Parathyroid adenoma (tissue), 2 donors: ENCODE data around the gene FAM110D.
A peak's percentile ranks its signal among the peaks of the same experiment; 100 is the strongest.

Source experiments
- H2AFZ ChIP-seq: fragments of 300-600 bp; sonication (generic); one replicate; pipeline ENCODE4 v1.7.0; 2017; ENCODE audit warnings: antibody characterized with exemption, mild to moderate bottlenecking
- H3K27ac ChIP-seq: fragments of 300-600 bp; sonication (generic); one replicate; pipeline ENCODE4 v1.7.0; 2017
- H3K27me3 ChIP-seq: fragments of 300-600 bp; sonication (generic); one replicate; pipeline ENCODE4 v1.7.0; 2017; ENCODE audit warnings: low read length; ENCODE audit not compliant: control insufficient read depth, insufficient read depth
- H3K36me3 ChIP-seq: fragments of 300-600 bp; sonication (generic); one replicate; pipeline ENCODE4 v1.7.0; 2017; ENCODE audit warnings: low read length; ENCODE audit not compliant: control insufficient read depth, insufficient read depth
- H3K4me1 ChIP-seq: fragments of 300-600 bp; sonication (generic); one replicate; pipeline ENCODE4 v1.7.0; 2017; ENCODE audit warnings: control low read depth
- H3K4me2 ChIP-seq: fragments of 300-600 bp; sonication (generic); one replicate; pipeline ENCODE4 v1.7.0; 2017; ENCODE audit warnings: low read length
- H3K4me3 ChIP-seq: fragments of 300-600 bp; sonication (generic); one replicate; pipeline ENCODE4 v1.7.0; 2017; ENCODE audit warnings: low read depth, low read length
- H3K79me2 ChIP-seq: fragments of 300-600 bp; sonication (generic); one replicate; pipeline ENCODE4 v1.7.0; 2017; ENCODE audit warnings: control low read depth
- H3K9ac ChIP-seq: fragments of 300-600 bp; sonication (generic); one replicate; pipeline ENCODE4 v1.7.0; 2017; ENCODE audit warnings: mild to moderate bottlenecking
- H3K9me3 ChIP-seq: fragments of 300-600 bp; sonication (generic); one replicate; pipeline ENCODE4 v1.7.0; 2017; ENCODE audit warnings: low read length; ENCODE audit not compliant: control insufficient read depth
- TF ChIP-seq, protein P1 (sequence below): fragments of 300-600 bp; sonication (generic); IDR thresholded peaks from one replicate; pipeline ENCODE4 v1.7.0; 2017; ENCODE audit warnings: antibody characterized with exemption, mild to moderate bottlenecking
- donor health status: primary hyperparathyroidism.

FAM110D gene

DNA sequence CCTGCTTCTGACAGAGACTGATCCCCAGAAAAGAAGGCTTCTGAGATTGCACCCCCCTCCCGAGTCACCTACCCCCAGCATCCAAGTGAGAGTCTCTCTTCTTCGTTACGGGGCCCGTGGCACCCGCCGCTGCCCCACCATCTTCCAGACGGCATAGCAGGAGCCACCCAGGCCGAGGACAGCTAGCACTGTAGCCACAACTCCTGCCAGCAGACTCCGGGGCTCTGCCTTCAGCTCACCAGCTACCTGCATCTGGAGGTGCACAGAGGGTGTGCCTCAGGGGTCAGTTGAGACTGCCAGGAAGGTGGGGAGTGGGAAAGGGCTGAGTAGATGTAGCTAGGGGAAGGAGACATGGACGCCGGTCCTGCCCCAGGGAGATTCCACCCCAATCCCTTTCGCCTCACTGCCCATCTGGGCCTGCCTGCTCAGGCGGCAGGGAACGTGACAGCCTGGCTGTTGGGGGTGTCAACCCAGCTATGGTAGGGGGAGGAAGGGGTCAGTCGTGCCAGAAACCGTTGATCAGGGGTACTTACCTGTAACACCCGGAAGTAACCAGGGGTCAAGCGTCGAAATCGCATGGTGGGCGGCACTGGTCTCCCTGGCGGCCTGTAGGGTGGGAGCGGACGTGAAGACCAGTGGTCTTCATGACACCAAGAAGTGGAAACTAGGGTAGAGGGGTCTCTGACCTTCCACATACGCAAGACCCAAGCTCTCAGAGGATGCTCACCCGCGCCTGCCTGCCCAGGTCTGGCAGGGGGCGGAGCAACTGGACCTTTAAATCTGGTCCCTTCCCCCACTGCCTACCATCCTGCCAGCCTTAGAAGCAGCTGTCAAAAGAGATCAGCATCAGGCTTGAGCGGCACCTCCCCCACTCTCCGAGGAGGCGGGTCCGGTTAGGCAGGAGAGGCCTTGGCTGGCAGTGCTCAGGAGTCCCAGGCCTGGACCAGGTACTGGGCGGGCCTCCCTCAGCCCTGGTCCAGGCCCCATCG is 12.5 kb downstream of the FAM110D start, which contains the start of gene ZNF593OS:
ZNF593OS (minus strand) TSS at position 749 of the 989 bp plus-strand sequence; CDS start at position 578, 171 bp downstream.
- H3K4me1 ChIP-seq = peaks cover 13% of the 10 kb centered on the region
- H3K9me3 ChIP-seq = no peaks in the 10 kb centered on the region
- H3K27ac ChIP-seq = peak within 1 kb of the TSS; percentile 78
- H3K79me2 ChIP-seq = no peaks in the 10 kb centered on the region
- no peaks in the 10 kb centered on the region for H3K36me3 ChIP-seq
- TF ChIP-seq, protein P1, sequence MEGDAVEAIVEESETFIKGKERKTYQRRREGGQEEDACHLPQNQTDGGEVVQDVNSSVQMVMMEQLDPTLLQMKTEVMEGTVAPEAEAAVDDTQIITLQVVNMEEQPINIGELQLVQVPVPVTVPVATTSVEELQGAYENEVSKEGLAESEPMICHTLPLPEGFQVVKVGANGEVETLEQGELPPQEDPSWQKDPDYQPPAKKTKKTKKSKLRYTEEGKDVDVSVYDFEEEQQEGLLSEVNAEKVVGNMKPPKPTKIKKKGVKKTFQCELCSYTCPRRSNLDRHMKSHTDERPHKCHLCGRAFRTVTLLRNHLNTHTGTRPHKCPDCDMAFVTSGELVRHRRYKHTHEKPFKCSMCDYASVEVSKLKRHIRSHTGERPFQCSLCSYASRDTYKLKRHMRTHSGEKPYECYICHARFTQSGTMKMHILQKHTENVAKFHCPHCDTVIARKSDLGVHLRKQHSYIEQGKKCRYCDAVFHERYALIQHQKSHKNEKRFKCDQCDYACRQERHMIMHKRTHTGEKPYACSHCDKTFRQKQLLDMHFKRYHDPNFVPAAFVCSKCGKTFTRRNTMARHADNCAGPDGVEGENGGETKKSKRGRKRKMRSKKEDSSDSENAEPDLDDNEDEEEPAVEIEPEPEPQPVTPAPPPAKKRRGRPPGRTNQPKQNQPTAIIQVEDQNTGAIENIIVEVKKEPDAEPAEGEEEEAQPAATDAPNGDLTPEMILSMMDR = no peak
- H3K4me2 ChIP-seq = peak within 1 kb of the TSS; percentile 99
- H3K4me3 ChIP-seq = peak within 1 kb of the TSS; percentile 93
- no peak within 1 kb of the TSS for H2AFZ ChIP-seq
- no peak within 1 kb of the TSS for H3K9ac ChIP-seq
- no peaks in the 10 kb centered on the region for H3K27me3 ChIP-seq

DNA sequence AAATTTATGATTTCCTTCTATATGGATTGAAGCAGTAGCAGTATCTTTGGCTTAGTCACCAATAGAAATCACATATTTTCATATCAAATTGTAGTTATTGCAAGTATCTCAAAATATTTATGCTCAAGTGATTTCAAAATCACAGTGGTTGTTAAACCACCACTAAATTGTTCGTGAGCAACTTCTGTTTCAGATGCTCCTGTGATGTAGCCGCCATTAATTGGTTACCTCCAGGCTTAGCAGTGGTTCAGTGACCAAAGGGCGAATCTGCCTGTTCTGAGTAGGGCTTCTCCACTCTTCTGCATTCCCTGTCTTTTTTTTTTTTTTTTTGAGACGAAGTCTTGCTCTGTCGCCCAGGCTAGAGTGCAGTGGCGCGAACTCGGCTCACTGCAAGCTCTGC is 16.5 kb downstream of the FAM110D start:
- no peak overlapping the region for H3K4me3 ChIP-seq
- H3K9me3 ChIP-seq = no peaks in the 10 kb centered on the region
- no peaks in the 10 kb centered on the region for H3K36me3 ChIP-seq
- no peaks in the 10 kb centered on the region for H3K79me2 ChIP-seq
- H2AFZ ChIP-seq = no peak overlapping the region
- no peak overlapping the region for H3K9ac ChIP-seq
- TF ChIP-seq, protein P1 = no peak
- no peak overlapping the region for H3K4me2 ChIP-seq
- no peak overlapping the region for H3K27ac ChIP-seq
- H3K4me1 ChIP-seq = peaks cover 10% of the 10 kb centered on the region
- no peaks in the 10 kb centered on the region for H3K27me3 ChIP-seq

DNA sequence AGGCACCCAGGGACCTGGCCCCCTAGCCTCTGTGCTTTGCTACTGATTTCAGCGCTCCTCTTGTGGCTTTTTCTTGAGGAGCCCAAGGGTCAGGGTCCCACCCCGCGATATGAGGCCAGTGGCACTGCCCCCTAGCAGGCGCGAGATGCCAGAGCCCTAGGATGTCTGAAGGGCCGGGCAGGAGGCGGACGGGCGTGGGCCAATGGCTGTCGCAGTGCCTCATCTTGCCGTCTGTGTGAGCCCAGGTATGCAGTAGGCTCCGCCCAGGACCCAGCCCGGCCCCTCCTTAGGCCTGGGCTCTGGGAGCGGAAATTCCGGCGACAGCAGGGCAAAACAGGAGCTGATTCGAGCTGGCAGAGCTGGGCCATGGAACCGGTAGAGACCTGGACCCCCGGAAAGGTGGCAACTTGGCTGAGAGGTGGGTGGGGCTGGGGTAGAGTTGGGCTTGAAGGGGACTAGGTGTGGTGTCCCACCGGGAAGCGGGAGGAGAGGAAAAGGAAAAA is 18.4 kb downstream of the FAM110D start, which contains the start of gene CNKSR1:
CNKSR1 (plus strand) TSS at position 310 of the 503 bp plus-strand sequence; CDS start at position 367, 57 bp downstream.
- Histone ChIP-seq H3K9ac (no peak within 1 kb of the TSS), H3K4me2 (peak within 1 kb of the TSS; percentile 79), H3K27me3 (no peaks in the 10 kb centered on the region), H3K4me1 (peaks cover 6% of the 10 kb centered on the region), H2AFZ (peak within 1 kb of the TSS; percentile 77), H3K36me3 (no peaks in the 10 kb centered on the region), H3K4me3 (peak within 1 kb of the TSS; percentile 88), H3K27ac (peak within 1 kb of the TSS; percentile 49), H3K79me2 (no peaks in the 10 kb centered on the region), H3K9me3 (no peaks in the 10 kb centered on the region)
- TF ChIP-seq, protein P1 = peak; percentile 31

DNA sequence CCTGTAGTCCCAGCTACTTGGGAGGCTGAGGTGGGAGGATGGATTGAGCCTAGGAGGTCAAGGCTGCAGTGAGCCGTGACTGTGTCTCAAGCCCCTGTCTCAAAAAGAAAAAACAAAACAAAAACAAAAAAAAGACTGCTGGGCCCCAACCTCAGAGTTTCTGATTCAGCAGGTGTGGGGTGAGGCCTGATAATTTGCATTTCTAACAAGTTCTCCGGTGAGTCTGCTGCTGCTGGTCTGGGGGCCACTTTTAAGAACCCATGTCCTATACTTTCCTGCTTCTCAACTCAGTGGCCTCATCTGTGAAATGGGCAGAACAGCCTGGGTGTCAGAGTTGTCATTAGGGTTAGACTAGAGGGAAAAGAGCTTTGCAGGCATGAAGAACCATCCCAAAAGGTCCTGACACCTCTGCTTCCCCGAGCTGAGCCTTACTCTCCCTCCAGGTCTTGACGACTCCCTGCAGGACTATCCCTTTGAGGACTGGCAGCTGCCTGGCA is 21.2 kb downstream of the FAM110D start:
- TF ChIP-seq, protein P1 = no peak
- no peak overlapping the region for H3K4me2 ChIP-seq
- no peaks in the 10 kb centered on the region for H3K36me3 ChIP-seq
- no peaks in the 10 kb centered on the region for H3K27me3 ChIP-seq
- no peak overlapping the region for H3K9ac ChIP-seq
- H2AFZ ChIP-seq = no peak overlapping the region
- no peaks in the 10 kb centered on the region for H3K9me3 ChIP-seq
- no peak overlapping the region for H3K27ac ChIP-seq
- no peaks in the 10 kb centered on the region for H3K79me2 ChIP-seq
- H3K4me3 ChIP-seq = no peak overlapping the region
- H3K4me1 ChIP-seq = peaks cover 6% of the 10 kb centered on the region
